HG03378 (cell line): Measurements from ENCODE around the gene CTSE.

Experiments used
- ATAC-seq: cut with Tn5 transposase; IDR thresholded peaks from one replicate; pipeline ENCODE4 v1.9.1; 2021; ENCODE audit warnings: mild to moderate bottlenecking, moderate library complexity; ENCODE audit not compliant: unreplicated experiment

The CTSE gene

GRCh38 chr1:205994346-205994745 is 29.3 kb downstream of the CTSE start:
- ATAC-seq = no peak

DNA sequence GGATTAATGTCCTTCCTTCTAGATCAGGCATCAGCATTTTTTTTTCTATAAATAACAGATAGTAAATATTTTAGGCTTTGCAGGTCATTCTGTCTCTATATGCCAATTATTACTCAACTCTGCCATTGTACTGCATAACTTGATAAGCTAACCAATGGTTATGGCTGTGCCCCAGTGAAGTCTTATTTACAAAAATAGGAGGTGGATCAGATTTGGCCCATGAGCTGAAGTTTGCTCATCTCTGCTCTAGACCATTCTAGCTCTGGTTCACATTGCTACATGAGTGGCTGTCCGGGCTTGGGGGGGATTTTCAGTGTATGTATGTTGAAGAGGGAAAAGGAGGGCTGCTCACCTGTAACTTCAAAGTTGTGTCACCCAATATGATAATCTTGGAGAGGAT is 30.6 kb downstream of the CTSE start:
- ATAC-seq = no peak

DNA sequence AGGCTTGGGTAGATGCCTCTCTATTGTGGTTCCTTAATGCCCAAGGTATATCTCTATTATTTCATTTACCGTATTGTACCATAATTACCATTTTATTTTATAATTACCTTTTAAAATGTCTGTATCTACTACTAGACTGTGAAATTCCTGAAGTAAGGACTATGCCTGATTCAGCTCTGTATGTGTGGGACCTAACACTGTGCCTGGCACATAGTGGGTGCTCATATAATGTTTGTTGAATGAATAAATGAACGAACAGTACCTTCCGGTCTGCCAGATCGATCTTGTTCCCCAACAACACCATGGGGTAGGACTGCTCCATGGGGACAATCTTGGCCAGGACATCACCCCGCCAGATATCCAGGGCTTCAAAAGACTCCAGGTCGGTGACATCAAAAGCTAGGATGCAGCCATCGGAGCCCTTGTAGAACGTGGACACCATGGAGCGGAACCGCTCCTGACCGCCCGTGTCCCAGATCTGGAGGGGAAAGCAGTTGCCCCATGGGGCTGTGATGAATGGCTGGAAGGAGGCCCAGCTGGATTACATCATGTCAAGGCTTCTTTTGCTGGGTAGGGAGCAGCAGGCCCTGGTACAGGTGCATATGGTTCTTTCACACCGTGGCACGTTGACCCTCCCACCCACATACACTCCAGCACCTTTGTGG is 31.3 kb downstream of the CTSE start:
- no peak for ATAC-seq

- ATAC-seq = no peak
Measured at GRCh38 chr1:205991237-205991636, 32.5 kb downstream of the CTSE start.

- ATAC-seq = no peak
Measured at GRCh38 chr1:205990226-205990625, 33.5 kb downstream of the CTSE start.

DNA sequence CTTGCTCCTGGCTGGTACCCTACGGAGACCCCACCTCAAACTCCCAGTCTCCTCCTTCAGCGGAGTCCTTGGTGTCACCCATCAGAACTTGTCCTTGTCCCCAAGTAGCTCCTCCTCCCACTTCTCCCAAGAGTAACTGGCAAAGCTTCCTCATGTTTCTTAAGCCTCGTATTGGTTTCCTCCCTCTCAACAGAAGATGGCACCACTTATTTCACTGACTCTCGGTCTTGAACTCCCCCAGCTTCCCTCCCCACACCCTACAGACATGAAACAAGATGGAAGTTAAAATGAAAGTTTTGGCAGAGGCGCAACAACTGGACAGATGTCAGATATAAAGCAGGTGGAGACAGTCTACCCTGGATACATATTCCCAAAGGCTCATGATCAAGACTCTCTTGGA is 33.9 kb downstream of the CTSE start:
- no peak for ATAC-seq

DNA sequence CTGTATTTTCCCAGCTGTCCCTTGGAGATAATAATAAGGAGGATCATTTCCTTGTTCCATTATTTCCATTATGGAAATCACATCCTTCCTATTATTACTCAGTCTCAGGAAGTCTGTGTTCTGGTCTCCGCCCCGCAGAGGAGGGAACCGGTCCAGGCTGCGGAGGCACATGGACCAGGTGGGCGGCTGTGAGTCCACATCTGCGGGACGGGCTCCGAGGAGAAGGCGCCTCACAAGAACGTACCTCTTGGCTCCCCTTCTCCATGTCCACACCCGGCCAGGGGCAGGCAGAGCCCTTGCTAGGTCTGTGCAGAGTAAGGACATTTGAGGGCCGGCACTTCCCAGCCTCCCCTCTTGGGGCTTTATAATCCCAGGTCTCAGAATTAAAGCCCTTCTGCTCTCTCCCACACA is 35.1 kb downstream of the CTSE start:
- no peak for ATAC-seq

GRCh38 chr1:205986861-205987260 is 36.8 kb downstream of the CTSE start:
- ATAC-seq = no peak

GRCh38 chr1:205986292-205986691 is 37.4 kb downstream of the CTSE start:
- ATAC-seq = no peak

DNA sequence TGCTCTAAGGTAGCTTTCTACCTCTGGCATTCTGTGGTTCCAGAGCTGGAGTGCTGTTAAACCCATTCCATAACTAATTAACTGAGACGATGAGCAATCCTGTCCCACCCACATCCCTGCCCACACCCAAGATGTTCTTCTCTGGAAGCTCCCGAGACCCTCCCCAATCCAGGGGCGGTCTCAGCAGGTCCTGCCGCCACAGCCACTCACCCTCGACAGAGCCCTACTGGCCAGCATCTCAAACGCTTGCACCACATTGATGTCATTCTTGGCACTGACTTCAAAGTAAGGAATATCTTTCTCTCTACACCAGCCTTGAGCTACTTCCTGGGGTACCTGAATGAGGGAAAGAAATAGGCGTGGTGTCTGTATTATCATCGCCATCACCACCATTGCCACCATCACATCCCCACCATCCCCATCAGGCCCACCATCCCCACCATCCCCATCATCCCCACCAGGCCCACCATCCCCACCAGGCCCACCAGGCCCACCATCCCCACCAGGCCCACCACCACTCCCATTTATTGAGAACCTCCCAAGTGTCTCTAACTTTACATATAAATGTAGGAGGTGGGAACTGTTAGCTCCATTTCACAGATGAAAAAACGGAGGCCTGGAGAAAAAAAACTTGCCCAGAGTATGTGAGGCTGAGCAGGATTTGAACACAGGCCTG is 38.2 kb downstream of the CTSE start:
- ATAC-seq = no peak

GRCh38 chr1:205983925-205984725 is 39.6 kb downstream of the CTSE start:
- no peak for ATAC-seq

- ATAC-seq = no peak
Measured at GRCh38 chr1:205981257-205981656, 42.4 kb downstream of the CTSE start.

DNA sequence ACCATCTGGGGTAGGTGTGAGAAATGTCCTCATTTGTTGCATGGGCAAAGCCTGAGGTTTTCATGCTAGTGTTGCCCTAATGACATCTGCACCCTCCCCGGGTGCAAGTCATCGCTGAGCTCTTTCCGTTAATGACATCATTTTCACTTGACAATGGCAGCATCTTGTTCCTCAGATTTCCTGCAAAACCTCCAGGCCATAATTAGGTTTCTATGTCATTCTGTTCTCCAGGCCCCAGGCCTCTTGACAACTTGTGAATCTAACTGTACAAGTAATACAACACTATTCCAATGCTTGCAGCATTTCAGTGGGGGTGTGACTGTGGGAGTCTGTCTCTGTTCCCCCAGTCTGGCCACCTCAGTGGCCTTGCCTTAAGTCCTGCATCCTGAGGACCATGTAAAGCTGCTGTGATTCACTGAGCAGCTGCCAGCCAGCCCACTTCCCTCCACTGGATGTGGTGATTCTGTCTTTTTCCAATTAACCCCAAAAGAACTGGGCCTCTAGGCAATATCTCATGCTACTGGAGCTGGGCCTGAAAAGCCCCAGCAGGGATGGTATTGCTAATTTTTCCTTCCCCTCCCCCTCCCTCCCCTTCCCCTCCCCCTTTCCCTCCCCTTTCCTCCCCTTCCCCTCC is 43.3 kb downstream of the CTSE start:
- no peak for ATAC-seq

- no peak for ATAC-seq
Measured at GRCh38 chr1:205979301-205979700, 44.4 kb downstream of the CTSE start.

DNA sequence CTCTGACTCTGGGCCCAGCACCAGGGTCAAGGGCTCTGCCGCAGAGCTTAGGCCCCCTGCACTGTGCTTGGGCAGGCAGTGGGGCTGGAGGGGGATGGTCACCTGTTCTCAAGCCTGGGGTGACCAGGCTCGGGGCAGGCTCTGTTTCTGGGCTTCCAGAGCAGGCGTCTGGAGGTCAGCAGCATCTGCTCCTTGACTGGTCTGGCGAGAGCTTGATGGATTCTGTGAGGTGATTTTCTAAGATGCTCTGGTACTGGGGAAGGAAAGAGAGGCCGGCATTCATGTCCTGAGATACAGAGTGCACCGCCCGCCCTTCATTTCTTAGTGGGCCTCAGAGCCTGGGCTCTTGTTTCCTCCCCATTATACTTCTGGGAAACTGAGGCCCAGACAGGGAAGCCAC is 45.0 kb downstream of the CTSE start:
- ATAC-seq = no peak

GRCh38 chr1:205977402-205978014 is 46.2 kb downstream of the CTSE start:
- ATAC-seq = no peak

DNA sequence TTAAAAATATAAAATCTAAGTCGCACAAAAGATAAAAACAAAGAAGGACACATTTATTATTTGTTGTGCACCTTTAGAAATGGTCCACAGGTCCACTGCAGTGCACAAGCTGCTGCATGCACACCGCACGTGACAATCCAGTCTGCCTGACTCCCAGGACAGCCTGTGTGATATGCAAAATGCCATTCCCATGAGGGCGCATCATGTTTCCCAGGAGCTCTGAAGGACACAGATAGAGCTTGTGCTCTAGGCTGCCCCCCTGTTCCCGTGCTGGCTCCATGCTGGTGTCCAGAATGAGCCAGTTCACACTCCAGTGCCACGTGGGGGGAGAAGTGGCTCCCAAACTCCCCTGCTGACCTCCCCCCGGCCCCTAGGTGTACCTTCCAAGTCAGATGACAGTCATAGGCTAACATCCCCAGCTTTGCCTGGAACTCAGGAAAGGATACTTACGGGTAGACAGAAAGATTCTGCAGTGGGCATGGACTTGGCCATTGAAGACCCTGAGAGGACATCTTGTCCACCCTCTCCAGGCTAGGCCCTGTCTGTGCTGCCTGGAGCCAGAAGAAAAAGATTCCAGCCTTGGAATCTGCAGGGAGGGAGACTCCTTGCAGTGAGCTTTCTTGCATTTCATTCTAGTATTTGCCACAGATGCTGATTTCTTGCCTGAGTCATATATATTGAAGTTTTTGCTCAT is 46.8 kb downstream of the CTSE start:
- no peak for ATAC-seq

GRCh38 chr1:205976036-205976435 is 47.7 kb downstream of the CTSE start:
- ATAC-seq = no peak

- no peak for ATAC-seq
Measured at GRCh38 chr1:205975387-205975998, 48.2 kb downstream of the CTSE start.

- no peak for ATAC-seq
Measured at GRCh38 chr1:205974712-205975111, 49.0 kb downstream of the CTSE start.
